Measurements from ENCODE around the gene DLD. TPM values are rescaled to one million over a fixed set of nuclear protein-coding genes. Genes with fewer than 3 reads are reported as not detected.

DLD gene
- total and polyA plus RNA-seq, 9 of the 15 experiments (the other 6 are each of a cell fraction or from before 2014, with no cell fraction given), result 130 to 639 (median 247) TPM

DNA sequence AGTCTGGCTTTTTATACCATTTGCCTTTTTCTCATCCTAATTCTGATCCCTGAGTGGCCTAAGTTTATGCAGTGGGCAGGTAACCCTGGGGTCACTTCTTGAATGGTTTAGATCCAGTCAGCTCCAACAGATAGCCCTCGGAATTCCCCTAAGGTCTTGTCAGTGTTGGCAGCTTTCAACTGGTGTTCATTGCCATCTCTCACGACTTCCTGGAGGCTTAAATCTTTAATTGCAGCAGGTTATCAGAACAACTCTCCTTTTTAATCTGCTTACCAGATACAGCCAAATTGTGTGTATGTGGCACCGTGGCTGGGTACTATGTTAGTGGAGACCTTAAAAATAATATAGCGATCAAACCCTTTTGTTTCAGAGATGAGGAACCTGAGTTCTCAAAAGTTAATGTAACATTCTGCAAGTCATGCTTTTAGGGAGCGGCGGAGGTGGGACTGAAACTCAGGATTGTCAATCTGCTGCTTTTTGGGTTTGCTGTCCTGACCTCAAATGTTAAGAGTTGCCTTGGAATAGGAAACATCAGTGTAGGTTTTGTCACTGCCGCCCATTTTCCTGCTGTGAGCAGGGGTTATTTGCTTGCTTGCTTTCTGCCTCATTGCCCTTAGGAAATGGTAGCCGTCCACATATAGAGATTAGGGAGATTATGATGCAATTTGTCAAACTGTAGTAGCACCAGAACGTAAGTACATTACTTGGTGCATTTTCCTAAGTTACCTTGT, 818 bp downstream of the DLD start (continued):
- 0 out of 2 replicates have a peak, but pooled peaks have one; percentile 3 for TF ChIP-seq DIDO1 (tag; IDR thresholded peaks at IDR 0.05; ENCODE audit: low read depth)
- TF ChIP-seq, protein P1, sequence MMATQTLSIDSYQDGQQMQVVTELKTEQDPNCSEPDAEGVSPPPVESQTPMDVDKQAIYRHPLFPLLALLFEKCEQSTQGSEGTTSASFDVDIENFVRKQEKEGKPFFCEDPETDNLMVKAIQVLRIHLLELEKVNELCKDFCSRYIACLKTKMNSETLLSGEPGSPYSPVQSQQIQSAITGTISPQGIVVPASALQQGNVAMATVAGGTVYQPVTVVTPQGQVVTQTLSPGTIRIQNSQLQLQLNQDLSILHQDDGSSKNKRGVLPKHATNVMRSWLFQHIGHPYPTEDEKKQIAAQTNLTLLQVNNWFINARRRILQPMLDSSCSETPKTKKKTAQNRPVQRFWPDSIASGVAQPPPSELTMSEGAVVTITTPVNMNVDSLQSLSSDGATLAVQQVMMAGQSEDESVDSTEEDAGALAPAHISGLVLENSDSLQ (IDR thresholded peaks at IDR 0.05), result peak; percentile 54; the same call in 1 of the 2 replicates
- no peak for TF ChIP-seq ZNF583 (CRISPR knock-in tag; IDR thresholded peaks at IDR 0.05)
- no peak for TF ChIP-seq ZKSCAN8 (CRISPR knock-in tag; IDR thresholded peaks at IDR 0.05)
- no peak for TF ChIP-seq RUNX1 (IDR thresholded peaks at IDR 0.05; ENCODE audit: low read depth)
- TF ChIP-seq, protein P2, sequence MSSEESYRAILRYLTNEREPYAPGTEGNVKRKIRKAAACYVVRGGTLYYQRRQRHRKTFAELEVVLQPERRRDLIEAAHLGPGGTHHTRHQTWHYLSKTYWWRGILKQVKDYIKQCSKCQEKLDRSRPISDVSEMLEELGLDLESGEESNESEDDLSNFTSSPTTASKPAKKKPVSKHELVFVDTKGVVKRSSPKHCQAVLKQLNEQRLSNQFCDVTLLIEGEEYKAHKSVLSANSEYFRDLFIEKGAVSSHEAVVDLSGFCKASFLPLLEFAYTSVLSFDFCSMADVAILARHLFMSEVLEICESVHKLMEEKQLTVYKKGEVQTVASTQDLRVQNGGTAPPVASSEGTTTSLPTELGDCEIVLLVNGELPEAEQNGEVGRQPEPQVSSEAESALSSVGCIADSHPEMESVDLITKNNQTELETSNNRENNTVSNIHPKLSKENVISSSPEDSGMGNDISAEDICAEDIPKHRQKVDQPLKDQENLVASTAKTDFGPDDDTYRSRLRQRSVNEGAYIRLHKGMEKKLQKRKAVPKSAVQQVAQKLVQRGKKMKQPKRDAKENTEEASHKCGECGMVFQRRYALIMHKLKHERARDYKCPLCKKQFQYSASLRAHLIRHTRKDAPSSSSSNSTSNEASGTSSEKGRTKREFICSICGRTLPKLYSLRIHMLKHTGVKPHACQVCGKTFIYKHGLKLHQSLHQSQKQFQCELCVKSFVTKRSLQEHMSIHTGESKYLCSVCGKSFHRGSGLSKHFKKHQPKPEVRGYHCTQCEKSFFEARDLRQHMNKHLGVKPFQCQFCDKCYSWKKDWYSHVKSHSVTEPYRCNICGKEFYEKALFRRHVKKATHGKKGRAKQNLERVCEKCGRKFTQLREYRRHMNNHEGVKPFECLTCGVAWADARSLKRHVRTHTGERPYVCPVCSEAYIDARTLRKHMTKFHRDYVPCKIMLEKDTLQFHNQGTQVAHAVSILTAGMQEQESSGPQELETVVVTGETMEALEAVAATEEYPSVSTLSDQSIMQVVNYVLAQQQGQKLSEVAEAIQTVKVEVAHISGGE (CRISPR knock-in tag; IDR thresholded peaks at IDR 0.05), result 0 out of 6 replicates have a peak, but pooled peaks of 1 of the 3 experiments have one; percentile 33
- no peak for TF ChIP-seq ZNF507 (tag; conservative IDR thresholded peaks at IDR 0.05)
- TF ChIP-seq SRSF3 (IDR thresholded peaks at IDR 0.05; ENCODE audit: insufficient read depth, low read length), result no peak
- peak; percentile 91 for TF ChIP-seq CEBPG (CRISPR knock-in tag; IDR thresholded peaks at IDR 0.05)
- peak; percentile 97 to 98 for TF ChIP-seq CEBPG (tag; conservative IDR thresholded peaks at IDR 0.05 in 1 of 2, IDR thresholded peaks at IDR 0.05 in 1 of 2)
- TF ChIP-seq, protein P3, sequence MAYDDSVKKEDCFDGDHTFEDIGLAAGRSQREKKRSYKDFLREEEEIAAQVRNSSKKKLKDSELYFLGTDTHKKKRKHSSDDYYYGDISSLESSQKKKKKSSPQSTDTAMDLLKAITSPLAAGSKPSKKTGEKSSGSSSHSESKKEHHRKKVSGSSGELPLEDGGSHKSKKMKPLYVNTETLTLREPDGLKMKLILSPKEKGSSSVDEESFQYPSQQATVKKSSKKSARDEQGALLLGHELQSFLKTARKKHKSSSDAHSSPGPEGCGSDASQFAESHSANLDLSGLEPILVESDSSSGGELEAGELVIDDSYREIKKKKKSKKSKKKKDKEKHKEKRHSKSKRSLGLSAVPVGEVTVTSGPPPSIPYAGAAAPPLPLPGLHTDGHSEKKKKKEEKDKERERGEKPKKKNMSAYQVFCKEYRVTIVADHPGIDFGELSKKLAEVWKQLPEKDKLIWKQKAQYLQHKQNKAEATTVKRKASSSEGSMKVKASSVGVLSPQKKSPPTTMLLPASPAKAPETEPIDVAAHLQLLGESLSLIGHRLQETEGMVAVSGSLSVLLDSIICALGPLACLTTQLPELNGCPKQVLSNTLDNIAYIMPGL (CRISPR knock-in tag; IDR thresholded peaks at IDR 0.05), result no peak
- no peak for TF ChIP-seq SRF (CRISPR knock-in tag; IDR thresholded peaks at IDR 0.05)
